ENCODE data around the gene ATOH1.

The ATOH1 gene

DNA sequence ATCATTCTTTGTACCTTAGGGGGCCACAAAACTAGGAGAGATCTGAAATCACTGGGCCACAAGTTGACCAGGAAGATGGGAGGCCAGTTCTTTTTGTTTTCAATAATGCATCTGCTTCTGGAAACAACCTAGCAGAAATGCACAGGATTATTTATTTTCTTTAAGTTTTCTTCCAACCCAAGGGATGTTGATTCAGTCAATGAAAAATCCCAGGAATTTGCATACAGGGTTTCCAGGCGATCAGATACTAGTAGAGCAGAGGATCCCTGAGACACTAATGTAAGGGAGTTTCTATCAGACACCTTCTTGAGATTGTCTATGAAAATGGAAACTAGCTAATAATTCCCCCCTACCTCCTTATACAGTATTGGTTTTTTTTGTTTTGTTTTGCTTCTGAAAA is 7.4 kb downstream of the ATOH1 start:
- DNase-seq = no peak

DNA sequence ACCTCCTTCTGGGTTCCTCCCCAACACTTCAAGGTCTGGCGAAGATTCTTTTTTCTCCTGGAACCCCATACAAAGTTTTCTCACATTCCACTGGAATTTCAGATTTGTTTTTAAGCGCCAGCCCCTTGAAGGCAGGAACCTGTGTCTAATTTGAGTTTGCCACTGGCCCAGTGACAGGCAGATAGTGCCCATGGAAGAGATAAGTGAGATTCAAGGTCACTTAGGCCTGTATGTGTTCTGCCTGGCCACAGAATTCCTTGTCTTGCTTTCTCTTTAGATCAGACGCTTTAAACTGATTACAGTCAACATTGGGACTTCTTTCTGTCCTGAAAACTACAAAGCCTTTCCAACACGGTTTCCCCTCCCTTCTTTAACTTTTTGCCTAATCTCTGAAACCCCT is 11.2 kb downstream of the ATOH1 start:
- no peak for DNase-seq

DNA sequence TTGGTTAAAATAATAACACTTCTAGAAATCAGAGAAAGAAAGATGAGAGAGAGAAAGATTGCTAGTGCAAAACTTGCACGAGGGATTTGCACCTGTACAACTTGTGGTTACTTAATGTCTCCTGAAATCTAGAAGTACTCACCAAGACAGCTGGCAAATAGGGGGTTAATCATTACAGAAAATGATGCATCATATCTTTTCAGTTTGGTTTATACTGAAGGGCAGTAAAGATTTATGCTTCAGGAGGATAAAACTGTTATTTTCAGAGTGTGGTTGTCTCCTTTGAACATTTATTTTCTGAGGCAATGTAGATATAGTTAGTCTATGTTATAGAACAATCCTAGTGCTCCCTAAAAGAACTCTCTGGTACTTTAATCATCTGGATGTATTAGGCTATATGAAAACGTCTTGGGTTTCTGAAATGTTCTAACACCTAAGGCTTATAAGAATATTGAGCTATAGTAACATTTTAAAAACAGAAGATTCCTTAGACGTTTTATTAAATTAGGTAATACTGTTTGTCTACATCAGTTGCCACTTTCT is 13.3 kb downstream of the ATOH1 start:
- DNase-seq = no peak

DNA sequence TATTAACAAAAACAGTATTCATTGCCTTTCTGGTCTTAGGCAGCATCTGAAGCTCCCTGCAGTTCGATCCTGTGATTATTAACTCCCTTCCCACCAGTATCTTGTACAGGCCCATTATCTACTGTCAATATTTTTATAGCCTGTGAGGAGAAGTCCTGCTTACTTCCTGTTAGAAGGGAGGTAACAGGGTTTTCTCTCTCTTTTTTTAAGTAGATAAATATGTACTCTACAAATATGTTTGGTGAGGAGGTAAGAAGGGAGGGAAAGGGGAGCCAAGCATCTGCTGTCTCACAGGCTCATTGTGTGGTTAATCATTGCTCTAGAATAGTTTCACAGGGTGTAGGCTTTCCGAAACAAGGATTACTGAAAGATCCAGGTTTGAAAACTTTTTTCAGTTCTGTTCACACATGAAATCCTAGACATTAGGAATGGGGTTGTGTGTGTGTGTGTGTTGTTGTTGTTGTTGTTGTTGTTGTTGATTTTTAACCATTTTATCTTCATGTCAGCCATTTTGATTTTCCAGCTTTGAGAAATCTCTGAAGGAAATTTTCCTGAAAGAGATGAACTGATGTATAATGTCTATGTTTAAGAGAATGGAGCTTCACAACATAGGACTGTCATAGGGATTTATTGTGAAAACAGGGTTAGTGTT is 14.2 kb downstream of the ATOH1 start:
- DNase-seq = no peak

DNA sequence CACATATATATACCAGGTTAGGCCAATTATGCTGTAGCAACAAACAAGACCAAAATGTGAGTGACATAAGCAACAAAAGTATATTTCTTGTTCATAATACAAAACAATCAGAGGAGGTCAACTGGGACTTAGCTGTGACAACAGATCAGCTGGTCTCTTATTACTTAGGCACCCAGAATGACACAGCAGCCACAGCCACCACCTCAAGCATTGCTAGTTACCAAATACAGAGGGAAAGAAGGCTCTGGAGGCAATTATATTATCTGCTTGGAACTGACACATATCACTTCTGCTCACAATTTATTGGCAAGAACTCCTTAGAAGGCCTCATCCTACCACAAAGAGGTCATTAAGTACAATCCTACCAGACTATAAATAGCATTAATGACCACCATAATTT is 15.2 kb downstream of the ATOH1 start:
- no peak for DNase-seq

DNA sequence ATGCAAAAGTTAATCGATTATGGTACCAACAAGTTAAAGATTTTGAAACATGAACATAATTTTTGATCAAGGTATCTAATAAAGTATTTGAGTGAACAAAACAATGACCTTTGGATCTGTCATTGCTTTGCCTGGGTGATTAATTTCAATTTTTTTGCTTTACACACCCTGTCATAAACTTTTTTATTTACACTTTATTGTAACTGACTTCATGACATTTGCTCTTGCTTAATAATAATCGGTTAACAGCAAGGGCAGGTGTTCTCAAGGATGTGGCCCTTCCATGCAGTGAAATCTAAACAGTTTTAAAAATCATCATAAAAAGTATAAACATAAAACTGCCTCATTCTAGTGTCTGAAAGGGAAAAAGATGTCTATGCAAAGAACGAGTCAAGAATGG is 24.1 kb downstream of the ATOH1 start:
- no peak for DNase-seq

DNA sequence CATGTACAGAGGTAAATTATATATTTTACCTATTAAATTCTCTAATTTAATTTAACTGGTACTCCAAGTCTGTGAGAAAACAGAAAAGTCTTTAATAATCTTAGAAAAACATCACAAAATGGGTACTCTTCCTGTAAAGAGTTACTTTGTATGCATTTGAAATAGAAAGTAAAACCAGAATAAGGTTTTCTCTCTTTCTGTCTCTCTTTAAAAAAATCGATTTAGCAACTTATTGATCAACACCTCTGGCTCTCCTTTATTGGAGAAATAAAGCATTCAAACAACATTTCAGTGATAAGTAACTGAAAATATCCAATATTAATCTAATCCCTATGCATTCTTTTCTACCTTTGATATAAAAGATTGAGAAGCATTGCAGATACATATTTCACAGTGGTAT is 27.4 kb downstream of the ATOH1 start:
- DNase-seq = no peak

DNA sequence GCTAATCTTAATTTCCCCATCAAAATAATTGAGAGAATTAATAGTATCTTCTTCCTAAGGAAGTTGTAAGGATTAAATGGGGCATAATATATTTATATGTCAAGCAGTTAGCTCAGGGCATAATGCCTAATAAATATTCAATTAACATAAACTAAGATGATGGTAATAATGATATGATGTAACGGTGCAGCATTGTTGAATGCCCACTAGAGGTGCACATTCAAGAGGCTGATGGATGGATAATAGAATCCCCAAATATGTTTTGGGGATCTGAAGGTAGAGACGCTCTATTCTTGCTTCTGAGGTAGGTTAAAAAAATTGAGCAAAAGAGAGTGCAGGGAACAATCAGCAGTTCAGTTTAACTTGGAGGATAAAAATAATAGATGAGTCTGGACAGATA is 37.1 kb downstream of the ATOH1 start:
- no peak for DNase-seq

DNA sequence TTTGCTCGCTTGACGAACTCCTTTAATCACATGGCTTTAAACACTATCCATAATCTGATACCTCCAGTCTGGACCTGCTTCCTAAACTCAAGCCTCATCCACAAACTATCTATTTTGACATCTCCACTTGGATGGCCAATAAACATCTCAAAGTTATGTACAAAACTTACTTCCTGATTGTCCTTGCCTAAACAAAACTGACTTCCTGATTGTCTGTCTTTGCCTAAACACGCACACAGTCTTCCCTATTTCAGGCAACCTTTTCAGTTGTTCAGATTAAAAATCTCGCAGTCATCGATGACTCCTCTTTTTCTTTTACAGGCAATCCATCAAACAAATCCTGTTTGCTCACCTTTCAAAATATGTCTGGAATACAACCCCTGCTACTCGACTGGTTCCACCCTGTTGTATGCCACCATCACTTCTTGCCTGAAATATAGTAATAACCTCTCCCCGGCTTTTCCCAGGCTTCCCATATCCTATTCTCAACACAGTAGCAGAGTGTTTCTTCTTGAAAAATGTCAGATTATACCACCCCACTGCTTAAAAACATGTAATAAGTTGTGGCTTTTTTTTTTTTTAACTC is 39.0 kb downstream of the ATOH1 start:
- no peak for DNase-seq

DNA sequence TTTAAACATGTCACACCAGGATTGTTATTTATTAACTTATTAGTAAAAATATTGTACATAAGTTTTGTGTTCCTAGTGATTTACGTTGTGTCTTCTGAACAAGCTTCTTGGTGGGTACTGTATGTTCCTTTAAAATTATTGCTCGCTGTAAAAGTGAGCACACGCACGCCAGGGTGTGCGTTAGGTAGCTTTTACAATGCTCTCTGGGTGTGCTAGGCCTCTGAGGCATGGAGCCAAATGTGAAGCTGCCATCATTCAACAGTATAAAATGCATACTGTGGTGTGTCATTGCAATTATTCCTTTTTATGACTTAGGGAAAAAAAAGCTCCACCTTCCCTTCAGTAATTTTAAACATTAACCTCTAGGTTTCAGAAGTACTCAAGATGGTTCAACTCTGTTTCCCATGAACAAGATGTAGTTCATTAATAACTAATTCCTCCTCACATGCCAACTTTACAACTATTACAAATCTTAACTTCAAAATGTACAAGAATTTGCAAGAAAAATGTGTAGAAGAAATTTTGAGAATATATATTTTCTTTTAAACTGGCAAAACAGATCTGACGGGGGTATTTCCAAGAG is 42.4 kb downstream of the ATOH1 start:
- no peak for DNase-seq

DNA sequence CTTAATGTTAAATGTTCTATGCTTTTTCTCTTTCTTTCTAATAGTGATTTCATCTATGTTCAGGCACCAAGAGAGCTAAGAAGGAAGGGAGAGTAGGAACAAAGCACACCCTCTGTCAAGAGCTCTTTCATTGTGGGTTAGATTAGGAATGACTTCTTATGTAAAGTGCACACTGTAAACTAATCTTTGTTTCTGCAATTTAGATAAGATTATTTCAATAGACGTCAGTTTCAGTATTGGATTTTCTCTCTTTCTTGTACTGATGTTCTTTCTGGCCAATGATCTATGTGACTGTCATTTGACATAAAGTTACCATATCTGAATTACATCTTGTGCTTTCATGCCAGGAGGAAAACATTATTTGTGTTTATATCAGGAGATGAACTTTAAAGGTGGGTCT is 48.2 kb downstream of the ATOH1 start:
- no peak for DNase-seq

DNA sequence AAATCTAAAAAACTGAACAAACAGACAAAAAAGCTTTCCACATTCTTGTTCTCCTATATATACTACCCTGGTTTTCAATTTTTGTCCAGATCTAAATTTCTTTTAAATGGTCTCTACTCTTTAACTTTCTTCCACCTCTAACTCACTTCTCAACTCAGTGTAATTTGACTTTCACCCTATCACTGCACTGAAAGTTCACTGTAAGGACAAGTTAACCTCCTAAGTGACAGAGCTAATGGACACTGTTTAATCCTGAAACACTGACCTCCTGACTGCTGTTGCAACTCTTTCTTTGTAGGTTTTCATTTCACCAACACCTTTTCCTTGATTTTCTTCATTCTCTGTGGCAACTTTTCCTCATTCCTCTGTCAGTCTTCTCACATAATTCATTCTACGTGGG is 50.0 kb downstream of the ATOH1 start:
- no peak for DNase-seq

DNA sequence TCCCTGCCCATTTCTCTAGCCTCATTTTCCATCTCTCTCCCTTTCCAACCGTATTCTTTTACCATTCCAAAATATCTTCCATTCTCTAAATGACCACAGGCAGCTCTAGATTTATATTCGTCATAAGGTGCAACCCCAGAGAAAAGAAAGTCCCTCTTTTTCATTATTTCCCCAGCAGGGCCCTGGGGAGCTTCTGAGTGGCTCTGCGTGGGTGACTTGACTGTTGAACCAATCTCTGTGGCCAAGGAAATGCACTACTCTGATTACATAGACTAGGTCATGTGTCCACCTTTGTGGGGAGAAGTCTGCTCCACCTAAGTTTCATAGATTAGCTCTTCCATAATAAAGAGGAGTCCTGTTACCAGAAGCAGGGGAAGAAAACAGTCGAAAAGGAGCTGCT is 51.4 kb downstream of the ATOH1 start:
- no peak for DNase-seq

All from NCI-H446 treated with DMSO at 0.1 percent for 48 hours (cell line).